Measurements from ENCODE around the gene HELZ2.

Gene HELZ2

GRCh38 chr20:63529180-63529860 lies 44.7 kb downstream of the HELZ2 start:
- H3K36me3 ChIP-seq (ENCODE audit: control insufficient read depth, insufficient read depth, low read length): no peaks in the 10 kb centered on the region
- H3K9me3 ChIP-seq (ENCODE audit: control insufficient read depth, insufficient read depth, low read length): no peaks in the 10 kb centered on the region
- H3K4me1 ChIP-seq (ENCODE audit: control insufficient read depth, insufficient read depth, low read length): no peaks in the 10 kb centered on the region
- WGBS (ENCODE audit: insufficient coverage, insufficient read length): no CpG with 5 or more reads among the region's 27 CpGs
- no peaks in the 10 kb centered on the region for H3K27me3 ChIP-seq (ENCODE audit: control insufficient read depth, insufficient read depth, low read length)
- DNase-seq (ENCODE audit: low read depth, low spot score): no peak
- no peak overlapping the region for H3K27ac ChIP-seq (ENCODE audit: low read length)
- H3K4me3 ChIP-seq (ENCODE audit: low read length): no peak overlapping the region

DNA sequence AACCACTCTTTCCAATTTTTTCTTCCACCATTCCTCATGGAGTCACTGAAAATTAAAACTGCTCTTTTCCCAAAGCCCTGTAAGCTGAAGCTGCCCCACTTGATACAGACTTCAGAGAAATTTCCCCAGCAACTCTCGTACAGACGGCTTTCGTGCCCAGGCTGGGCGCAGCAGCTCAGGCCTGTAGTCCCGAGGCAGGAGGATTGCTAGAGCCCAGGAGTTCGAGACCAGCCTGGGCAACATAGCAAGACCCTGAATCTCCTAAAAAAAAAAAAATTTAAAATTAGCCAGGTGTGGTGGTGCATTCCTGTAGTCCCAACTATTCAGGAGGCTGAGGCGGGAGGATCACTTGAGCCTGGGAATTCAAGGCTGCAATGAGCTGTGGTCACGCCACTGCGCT lies 46.9 kb downstream of the HELZ2 start:
- Histone ChIP-seq H3K4me1 (ENCODE audit: control insufficient read depth, insufficient read depth, low read length) (no peaks in the 10 kb centered on the region), H3K36me3 (ENCODE audit: control insufficient read depth, insufficient read depth, low read length) (peaks cover 10% of the 10 kb centered on the region; the same call in 1 of the 2 replicates), H3K27me3 (ENCODE audit: control insufficient read depth, insufficient read depth, low read length) (no peaks in the 10 kb centered on the region), H3K9me3 (ENCODE audit: control insufficient read depth, insufficient read depth, low read length) (no peaks in the 10 kb centered on the region), H3K4me3 (ENCODE audit: low read length) (no peak overlapping the region), H3K27ac (ENCODE audit: low read length) (no peak overlapping the region)
- DNase-seq (ENCODE audit: low read depth, low spot score): no peak
- no CpG with 5 or more reads among the region's 9 CpGs for WGBS (ENCODE audit: insufficient coverage, insufficient read length)

DNA sequence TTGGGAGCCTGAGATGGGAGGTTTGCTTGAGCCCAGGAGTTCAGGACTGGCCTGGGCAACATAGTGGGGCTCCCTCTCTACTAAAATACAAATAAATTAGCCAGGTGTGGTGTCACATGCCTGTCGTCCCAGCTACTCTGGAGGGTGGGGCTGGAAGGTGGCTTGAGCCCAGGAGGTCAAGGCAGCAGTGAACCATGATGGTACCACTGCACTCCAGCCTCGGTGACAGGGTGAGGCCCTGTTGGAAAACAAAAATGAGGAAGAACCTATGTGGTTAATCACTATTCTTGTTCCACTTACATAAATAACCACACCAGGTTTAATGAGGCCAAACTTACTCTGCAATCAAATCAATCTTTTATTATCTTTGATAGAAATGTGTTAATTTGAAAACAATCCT lies 48.1 kb downstream of the HELZ2 start:
- H3K27ac ChIP-seq (ENCODE audit: low read length): no peak overlapping the region
- H3K4me3 ChIP-seq (ENCODE audit: low read length): no peak overlapping the region
- no CpG with 5 or more reads among the region's 2 CpGs for WGBS (ENCODE audit: insufficient coverage, insufficient read length)
- no peaks in the 10 kb centered on the region for H3K27me3 ChIP-seq (ENCODE audit: control insufficient read depth, insufficient read depth, low read length)
- H3K9me3 ChIP-seq (ENCODE audit: control insufficient read depth, insufficient read depth, low read length): no peaks in the 10 kb centered on the region
- DNase-seq (ENCODE audit: low read depth, low spot score): no peak
- peaks cover 13% of the 10 kb centered on the region; the same call in 1 of the 2 replicates for H3K36me3 ChIP-seq (ENCODE audit: control insufficient read depth, insufficient read depth, low read length)
- H3K4me1 ChIP-seq (ENCODE audit: control insufficient read depth, insufficient read depth, low read length): no peaks in the 10 kb centered on the region

- DNase-seq (ENCODE audit: low read depth, low spot score): no peak
- H3K9me3 ChIP-seq (ENCODE audit: control insufficient read depth, insufficient read depth, low read length): no peaks in the 10 kb centered on the region
- peaks cover 13% of the 10 kb centered on the region; the same call in 1 of the 2 replicates for H3K36me3 ChIP-seq (ENCODE audit: control insufficient read depth, insufficient read depth, low read length)
- H3K4me1 ChIP-seq (ENCODE audit: control insufficient read depth, insufficient read depth, low read length): no peaks in the 10 kb centered on the region
- H3K27ac ChIP-seq (ENCODE audit: low read length): no peak overlapping the region
- no peaks in the 10 kb centered on the region for H3K27me3 ChIP-seq (ENCODE audit: control insufficient read depth, insufficient read depth, low read length)
- H3K4me3 ChIP-seq (ENCODE audit: low read length): no peak overlapping the region
- WGBS (ENCODE audit: insufficient coverage, insufficient read length): no CpG with 5 or more reads among the region's 3 CpGs
These were observed 48.9 kb downstream of the HELZ2 start for GRCh38 chr20:63525185-63525584.
